ENCODE measurements around the gene S100A7.

GRCh38 chr1:153415850-153416570 lies 44.4 kb downstream of the S100A7 start, which contains the start of gene S100A7A:
- no peak for TF ChIP-seq CTCF (IDR thresholded peaks at IDR 0.05; ENCODE audit: control extremely low read depth in 1 of 3, insufficient read depth in 1 of 3, low read depth in 1 of 3, low read length in 3 of 3)
- no peak for TF ChIP-seq JUND (IDR thresholded peaks at IDR 0.05; ENCODE audit: low read length)

Measured in H1 (cell line).